Measurements from ENCODE around the gene CCNI.

CCNI gene

GRCh38 chr4:77002321-77003107, 73.3 kb downstream of the CCNI start:
- DNase-seq: no peak

DNA sequence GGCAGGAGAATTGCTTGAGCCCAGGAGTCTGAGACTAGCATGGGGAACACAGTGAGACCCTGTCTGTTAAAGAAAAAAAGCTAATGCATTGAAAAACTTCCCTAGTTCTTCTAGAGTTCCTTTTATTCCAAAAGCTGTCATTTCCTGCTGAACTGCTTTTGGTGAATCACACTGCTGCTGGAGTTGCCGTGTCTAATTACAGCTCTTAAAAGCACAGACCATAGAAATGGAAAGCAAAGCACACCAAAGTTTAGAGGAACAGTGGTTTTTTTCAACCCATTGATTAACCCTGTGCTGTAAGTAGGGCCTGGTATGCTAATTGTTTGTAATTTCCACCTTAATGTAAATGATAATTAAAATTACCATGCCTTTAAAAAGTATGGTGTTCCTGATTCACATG, 73.9 kb downstream of the CCNI start:
- DNase-seq: no peak

DNA sequence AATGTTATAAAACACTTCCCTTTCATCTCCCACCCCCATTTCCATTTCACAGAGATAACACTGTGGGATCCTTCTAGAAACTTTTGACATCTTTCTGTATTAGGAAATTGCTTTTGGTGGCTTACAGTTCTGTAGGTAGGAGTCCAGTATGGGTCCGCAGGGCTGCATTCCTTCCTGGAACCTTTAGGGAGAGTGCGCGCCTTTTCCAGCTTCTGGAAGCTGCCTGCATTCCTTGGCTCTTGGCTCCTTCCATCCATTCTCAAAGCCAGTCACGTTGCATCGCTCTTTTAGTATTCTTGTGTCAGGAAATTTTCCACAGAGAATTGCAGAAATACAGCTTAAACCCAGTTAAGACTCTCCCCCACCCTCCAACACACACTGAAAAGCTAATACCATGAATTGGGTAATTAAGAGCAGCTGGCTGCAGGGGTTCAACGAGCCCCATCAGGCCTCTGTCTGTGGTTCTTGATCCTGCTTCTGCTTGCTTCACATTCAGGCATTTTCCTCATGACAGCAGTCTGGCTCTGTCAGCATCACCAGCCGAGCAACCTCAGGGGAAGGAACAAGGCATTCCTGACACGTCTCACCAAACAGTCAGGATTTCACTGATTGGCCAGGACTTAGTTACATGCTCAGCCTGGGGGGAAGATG, 77.4 kb downstream of the CCNI start:
- no peak for DNase-seq

- no peak for DNase-seq
These were observed 78.3 kb downstream of the CCNI start for GRCh38 chr4:76997532-76997931.
